ENCODE results near the gene CLDN7. TPM values are rescaled to one million over a fixed set of nuclear protein-coding genes. Genes with fewer than 3 reads are reported as not detected.

The CLDN7 gene
- total RNA-seq, 2 experiments from 2014 or later: 0.32 TPM; not detected in 1

DNA sequence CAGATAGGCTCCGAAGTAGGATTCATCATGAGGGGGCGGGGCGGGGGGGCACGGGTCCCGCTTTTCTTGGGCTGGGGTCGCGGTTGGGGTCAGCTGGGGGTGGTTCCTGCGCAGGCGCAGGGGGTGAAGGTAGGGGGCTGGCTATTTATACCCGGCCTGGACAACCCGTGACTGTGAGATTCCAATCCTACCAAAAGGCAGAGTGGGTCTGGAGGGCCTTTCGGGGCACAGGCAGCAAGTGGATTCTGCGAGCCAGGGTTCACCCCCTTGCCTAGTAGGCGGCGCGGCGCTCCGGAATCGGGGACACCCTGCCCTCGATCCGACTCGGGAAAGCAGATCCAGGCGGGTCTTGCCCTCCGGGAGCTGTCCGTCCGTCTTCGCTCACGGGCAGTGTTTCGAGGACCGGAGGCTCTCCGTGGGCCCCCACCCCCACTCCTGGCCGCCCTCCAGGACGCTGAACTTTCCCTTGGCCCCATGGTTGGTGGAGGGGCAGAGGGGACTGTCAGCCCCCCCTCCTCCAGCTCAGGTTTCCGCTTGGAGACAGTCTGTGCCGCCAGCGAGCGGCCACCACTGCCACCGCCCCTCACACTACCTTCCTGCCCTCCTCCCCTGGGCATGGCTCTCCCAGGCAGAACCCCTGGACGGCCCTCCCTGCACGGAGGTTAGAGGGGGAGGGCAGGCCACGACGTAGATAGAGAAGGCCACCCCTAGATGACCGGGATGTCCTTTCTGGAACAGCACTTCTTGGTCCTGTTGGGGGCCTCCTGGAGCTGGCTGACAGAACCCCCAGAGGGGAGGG lies 19.9 kb upstream of the CLDN7 start:
- Histone ChIP-seq H4K20me1 (ENCODE audit: insufficient read depth, low read length) (no peaks in the 10 kb centered on the region), H3K36me3 (ENCODE audit: insufficient read depth, low read length) (no peaks in the 10 kb centered on the region), H3K9me2 (ENCODE audit: insufficient read depth, low read length) (no peaks in the 10 kb centered on the region), H3K4me2 (ENCODE audit: low read length) (peak overlapping the region; percentile 88), H3K9me3 (ENCODE audit: low read length) (no peaks in the 10 kb centered on the region), H3K27ac (ENCODE audit: low read depth, low read length, poor library complexity, severe bottlenecking) (no peak overlapping the region), H3K4me1 (ENCODE audit: insufficient read depth, low read length, poor library complexity, severe bottlenecking) (peaks cover 41% of the 10 kb centered on the region), H2AFZ (ENCODE audit: low read length) (peak overlapping the region; percentile 56), H3K4me3 (ENCODE audit: low read depth, low read length, poor library complexity, severe bottlenecking) (peak overlapping the region; percentile 59), H3K79me2 (ENCODE audit: insufficient read depth, low read depth, low read length) (no peaks in the 10 kb centered on the region)
- intact Hi-C loops (cut with micrococcal nuclease; ENCODE audit: unreplicated experiment): loop anchor here (1.0 to 2.0 kb wide), 3 partner anchors 55 to 153 kb away; partner anchors contain the start of genes ACAP1, KCTD11 and TMEM102
- ChIA-PET POLR2A (interaction anchor here (0.7 to 1.3 kb wide), 2 partner anchors 10 to 55 kb away, joined by 4 to 5 read pairs; no protein-coding TSS in a partner anchor), CTCF (ENCODE audit: unreplicated experiment) (no interaction called here)
- TF ChIP-seq EZH2phosphoT487 (IDR thresholded peaks at IDR 0.05; ENCODE audit: borderline replicate concordance, low read depth, low read length): no peak
- no peak for TF ChIP-seq CTCF (conservative IDR thresholded peaks at IDR 0.05; ENCODE audit: low read length)
- DNase-seq (ENCODE audit: low spot score): no peak
- no TSS peak for BruUV-seq (replicated peaks)

- POLR2A ChIA-PET: interaction anchor here (0.7 to 1.3 kb wide), 2 partner anchors 11 to 55 kb away, joined by 4 to 5 read pairs; no protein-coding TSS in a partner anchor
- CTCF ChIA-PET (ENCODE audit: unreplicated experiment): interaction anchor here (1.0 kb wide), 1 partner anchor 16 kb away, joined by 4 read pairs; no protein-coding TSS in a partner anchor
- Histone ChIP-seq H3K9me2 (ENCODE audit: insufficient read depth, low read length) (no peaks in the 10 kb centered on the region), H3K9me3 (ENCODE audit: low read length) (no peaks in the 10 kb centered on the region), H3K4me3 (ENCODE audit: low read depth, low read length, poor library complexity, severe bottlenecking) (peak within 1 kb of the TSS; percentile 59), H3K27ac (ENCODE audit: low read depth, low read length, poor library complexity, severe bottlenecking) (peak within 1 kb of the TSS; percentile 57), H3K36me3 (ENCODE audit: insufficient read depth, low read length) (no peaks in the 10 kb centered on the region), H2AFZ (ENCODE audit: low read length) (peak within 1 kb of the TSS; percentile 56), H3K4me1 (ENCODE audit: insufficient read depth, low read length, poor library complexity, severe bottlenecking) (peaks cover 37% of the 10 kb centered on the region), H3K4me2 (ENCODE audit: low read length) (peak within 1 kb of the TSS; percentile 88), H4K20me1 (ENCODE audit: insufficient read depth, low read length) (no peaks in the 10 kb centered on the region), H3K79me2 (ENCODE audit: insufficient read depth, low read depth, low read length) (no peaks in the 10 kb centered on the region)
- no peak for TF ChIP-seq EZH2phosphoT487 (IDR thresholded peaks at IDR 0.05; ENCODE audit: borderline replicate concordance, low read depth, low read length)
- intact Hi-C loops (cut with micrococcal nuclease; ENCODE audit: unreplicated experiment): loop anchor here (1.0 to 2.0 kb wide), 3 partner anchors 55 to 154 kb away; partner anchors contain the start of genes ACAP1, KCTD11 and TMEM102
- BruUV-seq (replicated peaks): no TSS peak
- peak; percentile 96 for DNase-seq (ENCODE audit: low spot score)
Observed at GRCh38 chr17:7281074-7281952, 19.0 kb upstream of the CLDN7 start, which contains the start of gene SLC2A4. Gene SLC2A4, plus strand, starts transcription at chr17:7281718. Its CDS starts 217 bp downstream, at chr17:7281935.
